Testis (tissue), 3 donors: ENCODE data around the gene ADAD2. TPM values are rescaled to one million over a fixed set of nuclear protein-coding genes. Genes with fewer than 3 reads are reported as not detected.

Experiments used
- DNase-seq: peaks from one replicate; pipeline ENCODE4 v3.0.0-alpha.2; 2019
- H3K27ac ChIP-seq, 2 donors: fragments of 200-600 bp; sonication (generic); one replicate each; pipeline ENCODE4 v1.5.1; 2019
- H3K27me3 ChIP-seq: fragments of 200-600 bp; sonication (generic); one replicate; pipeline ENCODE4 v1.5.1; 2019
- H3K36me3 ChIP-seq: fragments of 200-600 bp; sonication (generic); one replicate; pipeline ENCODE4 v1.5.1; 2017; ENCODE audit warnings: low read depth; ENCODE audit errors: missing control alignments
- H3K4me1 ChIP-seq: fragments of 200-600 bp; sonication (generic); one replicate; pipeline ENCODE4 v1.5.1; 2019
- H3K4me3 ChIP-seq, 2 donors: fragments of 200-600 bp; sonication (generic); one replicate each; pipeline ENCODE4 v1.5.1; 2017 to 2019
- H3K9me3 ChIP-seq: fragments of 200-600 bp; sonication (generic); one replicate; pipeline ENCODE4 v1.5.1; 2017
- POLR2A ChIP-seq: fragments of 450-650 bp; IDR thresholded peaks from one replicate; pipeline ENCODE4 v1.6.1; 2017; ENCODE audit warnings: antibody characterized with exemption, mild to moderate bottlenecking, moderate library complexity
- WGBS, 2 donors: methylation state at CpG; one replicate each; pipeline ENCODE4 v1.1.5; 2018; 5-methylcytosine and 5-hydroxymethylcytosine counted together
- intact Hi-C: fragments of 100-400 bp; cut with DNase I; formaldehyde crosslinking; loops from one replicate; pipeline ENCODE4 v1.15.1; 2023; ENCODE audit warnings: low total_unique reads
- polyA plus RNA-seq: library from polyadenylated mRNA; stranded (reverse); fragments of 350-450 nt; fragmentation: Illumina TruSeq; extraction: RNeasy Lipid Tissue Mini Kit (QIAGEN cat#74804); gene quantifications from one replicate; pipeline ENCODE4 v1.2.3, GENCODE V29; 2014; ENCODE audit warnings: low read depth, low replicate concordance; ENCODE audit not compliant: insufficient read depth
- total RNA-seq, 2 donors: library from RNA; depleted of rRNA; stranded (reverse); fragments of >200 nt; gene quantifications; one replicate each; pipeline ENCODE4 v1.2.3, GENCODE V29; 2016
- TF ChIP-seq, protein P1 (sequence below), 3 experiments: fragments of 450-650 bp in 2 of 3; fragments of 200-600 bp in 1 of 3; sonication (generic) in 1 of 3; IDR thresholded peaks; one replicate each; pipeline ENCODE4 v1.5.1; 2016 to 2019; ENCODE audit warnings: antibody characterized with exemption in 3 of 3, mild to moderate bottlenecking in 2 of 3, moderate library complexity in 1 of 3

ADAD2 gene
- total and polyA plus RNA-seq, 3 donors from 2014 or later: 98.4 to 174 (median 133) TPM

GRCh38 chr16:84237994-84238750, 47.2 kb downstream of the ADAD2 start:
- Histone ChIP-seq H3K4me1 (peaks cover 16% of the 10 kb centered on the region), H3K4me3 (no peak overlapping the region), H3K27me3 (no peaks in the 10 kb centered on the region), H3K9me3 (no peaks in the 10 kb centered on the region), H3K27ac (no peak overlapping the region), H3K36me3 (no peaks in the 10 kb centered on the region)
- 87 to 95% methylated on average over 17 of the region's 17 CpGs for WGBS, 2 donors
- no peak for TF ChIP-seq POLR2A
- TF ChIP-seq, protein P1, sequence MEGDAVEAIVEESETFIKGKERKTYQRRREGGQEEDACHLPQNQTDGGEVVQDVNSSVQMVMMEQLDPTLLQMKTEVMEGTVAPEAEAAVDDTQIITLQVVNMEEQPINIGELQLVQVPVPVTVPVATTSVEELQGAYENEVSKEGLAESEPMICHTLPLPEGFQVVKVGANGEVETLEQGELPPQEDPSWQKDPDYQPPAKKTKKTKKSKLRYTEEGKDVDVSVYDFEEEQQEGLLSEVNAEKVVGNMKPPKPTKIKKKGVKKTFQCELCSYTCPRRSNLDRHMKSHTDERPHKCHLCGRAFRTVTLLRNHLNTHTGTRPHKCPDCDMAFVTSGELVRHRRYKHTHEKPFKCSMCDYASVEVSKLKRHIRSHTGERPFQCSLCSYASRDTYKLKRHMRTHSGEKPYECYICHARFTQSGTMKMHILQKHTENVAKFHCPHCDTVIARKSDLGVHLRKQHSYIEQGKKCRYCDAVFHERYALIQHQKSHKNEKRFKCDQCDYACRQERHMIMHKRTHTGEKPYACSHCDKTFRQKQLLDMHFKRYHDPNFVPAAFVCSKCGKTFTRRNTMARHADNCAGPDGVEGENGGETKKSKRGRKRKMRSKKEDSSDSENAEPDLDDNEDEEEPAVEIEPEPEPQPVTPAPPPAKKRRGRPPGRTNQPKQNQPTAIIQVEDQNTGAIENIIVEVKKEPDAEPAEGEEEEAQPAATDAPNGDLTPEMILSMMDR (IDR thresholded peaks at IDR 0.05): no peak
- intact Hi-C loops: no loop called here
- no peak for DNase-seq

DNA sequence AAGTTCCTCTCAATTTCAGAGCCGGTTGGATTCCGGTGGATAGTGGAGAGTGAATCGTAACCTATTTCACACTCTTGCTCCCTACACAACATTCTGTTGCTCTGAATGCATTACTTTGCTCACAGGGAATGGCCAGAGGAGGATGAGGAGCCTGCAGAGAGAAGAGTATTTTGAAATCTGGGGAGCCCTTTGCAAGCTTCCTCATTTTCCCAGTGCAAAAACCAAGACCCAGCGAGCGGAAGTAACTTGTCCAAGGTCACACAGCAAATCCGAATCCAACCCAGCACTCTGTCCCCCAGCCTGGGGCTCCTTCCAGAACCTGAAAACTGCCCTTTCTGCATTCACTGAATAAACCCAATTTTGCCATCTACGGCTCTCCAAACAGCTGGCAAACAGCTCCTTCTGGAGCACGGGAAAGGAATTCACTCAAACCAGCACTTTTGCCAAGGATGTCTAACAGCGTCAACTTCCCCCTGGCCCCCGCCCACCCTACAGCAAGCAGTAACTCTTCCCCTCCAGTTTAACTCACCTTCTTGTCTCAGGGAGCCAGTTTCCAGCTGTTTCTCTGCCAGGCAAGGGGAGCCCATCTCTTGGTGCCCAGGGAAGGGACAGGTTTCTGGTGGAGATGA, 48.3 kb downstream of the ADAD2 start:
- peaks cover 15% of the 10 kb centered on the region for H3K4me1 ChIP-seq
- H3K4me3 ChIP-seq: no peak overlapping the region
- intact Hi-C loops: no loop called here
- TF ChIP-seq, protein P1 (IDR thresholded peaks at IDR 0.05): no peak
- no peak for TF ChIP-seq POLR2A
- no peaks in the 10 kb centered on the region for H3K36me3 ChIP-seq
- no peak for DNase-seq
- WGBS, 2 donors: 45 to 50% methylated on average over 10 of the region's 10 CpGs
- no peak overlapping the region for H3K27ac ChIP-seq
- no peaks in the 10 kb centered on the region for H3K9me3 ChIP-seq
- H3K27me3 ChIP-seq: no peaks in the 10 kb centered on the region

GRCh38 chr16:84239909-84240308, 49.0 kb downstream of the ADAD2 start, which contains the start of gene KCNG4:
KCNG4 (minus strand) TSS chr16:84240012; CDS start chr16:84237485, 2,527 bp downstream.
- intact Hi-C loops: no loop called here
- TF ChIP-seq, protein P1 (IDR thresholded peaks at IDR 0.05): no peak
- no peak for TF ChIP-seq POLR2A
- Histone ChIP-seq H3K36me3 (no peaks in the 10 kb centered on the region), H3K27me3 (no peaks in the 10 kb centered on the region), H3K4me1 (peaks cover 9% of the 10 kb centered on the region), H3K9me3 (no peaks in the 10 kb centered on the region), H3K27ac (no peak within 1 kb of the TSS), H3K4me3 (no peak within 1 kb of the TSS)
- no peak for DNase-seq
- 17 to 22% methylated on average over 4 to 7 of the region's 7 CpGs for WGBS, 2 donors

DNA sequence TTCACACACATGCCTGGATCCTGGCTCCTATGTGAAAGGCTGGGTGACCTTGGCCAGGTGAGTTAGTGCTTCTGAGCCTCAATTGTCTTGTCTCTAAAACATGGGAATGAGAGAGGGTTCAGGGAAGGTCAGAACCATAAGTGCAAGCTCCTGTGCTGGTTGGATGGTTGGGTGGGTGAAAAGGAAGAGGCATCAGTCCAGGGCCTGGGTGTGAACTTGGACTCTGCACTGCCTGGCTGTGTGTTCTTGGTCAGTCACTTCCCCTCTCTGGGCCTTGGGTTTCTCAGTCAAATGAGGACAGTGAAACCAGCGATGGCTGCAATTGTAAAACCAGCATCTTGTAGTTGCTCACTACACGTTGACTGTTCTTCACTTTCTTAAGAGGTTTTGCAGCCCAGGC, 49.5 kb downstream of the ADAD2 start:
- peaks cover 4% of the 10 kb centered on the region for H3K4me1 ChIP-seq
- H3K4me3 ChIP-seq: no peak overlapping the region
- no peak for DNase-seq
- no peaks in the 10 kb centered on the region for H3K36me3 ChIP-seq
- no peaks in the 10 kb centered on the region for H3K9me3 ChIP-seq
- 67 to 69% methylated on average over 2 of the region's 2 CpGs for WGBS, 2 donors
- TF ChIP-seq, protein P1 (IDR thresholded peaks at IDR 0.05): no peak
- TF ChIP-seq POLR2A: no peak
- intact Hi-C loops: no loop called here
- no peaks in the 10 kb centered on the region for H3K27me3 ChIP-seq
- H3K27ac ChIP-seq: no peak overlapping the region
